Glutamatergic neuron (in vitro differentiated cells): ENCODE data around the gene PDE8B. TPM values are rescaled to one million over a fixed set of nuclear protein-coding genes. Genes with fewer than 3 reads are reported as not detected.

Experiments used
- DNase-seq: peaks from one replicate; pipeline ENCODE4 v3.0.0; 2022
- H3K27ac Mint-ChIP-seq: one replicate; pipeline ENCODE4 v1.8.0; 2020; ENCODE audit warnings: mild to moderate bottlenecking, mixed read lengths, inconsistent platforms; ENCODE audit not compliant: unreplicated experiment
- H3K27me3 Mint-ChIP-seq: one replicate; pipeline ENCODE4 v1.8.0; 2020; ENCODE audit warnings: mild to moderate bottlenecking, moderate library complexity, mixed read lengths, inconsistent platforms; ENCODE audit not compliant: unreplicated experiment
- H3K36me3 Mint-ChIP-seq: one replicate; pipeline ENCODE4 v1.8.0; 2020; ENCODE audit warnings: mild to moderate bottlenecking, mixed read lengths, inconsistent platforms; ENCODE audit not compliant: unreplicated experiment
- H3K4me1 Mint-ChIP-seq: one replicate; pipeline ENCODE4 v1.8.0; 2020; ENCODE audit warnings: mild to moderate bottlenecking, low read depth, mixed read lengths, inconsistent platforms; ENCODE audit not compliant: unreplicated experiment
- H3K4me3 Mint-ChIP-seq: one replicate; pipeline ENCODE4 v1.8.0; 2020; ENCODE audit warnings: mild to moderate bottlenecking, mixed read lengths, inconsistent platforms; ENCODE audit not compliant: unreplicated experiment
- H3K9me3 Mint-ChIP-seq: one replicate; pipeline ENCODE4 v1.8.0; 2020; ENCODE audit warnings: mild to moderate bottlenecking, moderate library complexity, mixed read lengths, inconsistent platforms; ENCODE audit not compliant: unreplicated experiment
- CTCF ChIP-seq: fragments of 200-600 bp; sonication (generic); IDR thresholded peaks from one replicate; pipeline ENCODE4 v1.5.0; 2021; ENCODE audit not compliant: partially characterized antibody, unreplicated experiment
- total RNA-seq: library from RNA; stranded (reverse); fragmentation: NEBNext Ultra II Directional; extraction: Animal tissue kit (Norgen Biotek cat#: 25700); gene quantifications from one replicate; pipeline ENCODE4 v1.2.1, GENCODE V29; 2021; ENCODE audit not compliant: unreplicated experiment

PDE8B gene
- total RNA-seq, 1 donor from 2014 or later = 1.1 TPM

- DNase-seq = no peak
- Mint-ChIP-seq H3K27ac (no peak overlapping the region), H3K4me1 (peaks cover 16% of the 10 kb centered on the region), H3K9me3 (peaks cover 3% of the 10 kb centered on the region), H3K27me3 (no peaks in the 10 kb centered on the region), H3K4me3 (no peak overlapping the region), H3K36me3 (no peaks in the 10 kb centered on the region)
- TF ChIP-seq CTCF = no peak
These were observed 209.4 kb downstream of the PDE8B start for GRCh38 chr5:77419644-77420582.

GRCh38 chr5:77420940-77421339 lies 210.5 kb downstream of the PDE8B start:
- H3K4me1 Mint-ChIP-seq = peaks cover 16% of the 10 kb centered on the region
- H3K27me3 Mint-ChIP-seq = no peaks in the 10 kb centered on the region
- no peak for TF ChIP-seq CTCF
- peaks cover 3% of the 10 kb centered on the region for H3K9me3 Mint-ChIP-seq
- H3K27ac Mint-ChIP-seq = no peak overlapping the region
- no peaks in the 10 kb centered on the region for H3K36me3 Mint-ChIP-seq
- no peak overlapping the region for H3K4me3 Mint-ChIP-seq
- DNase-seq = no peak

GRCh38 chr5:77423022-77423750 lies 212.7 kb downstream of the PDE8B start:
- DNase-seq = no peak
- peaks cover 3% of the 10 kb centered on the region for H3K9me3 Mint-ChIP-seq
- peaks cover 10% of the 10 kb centered on the region for H3K4me1 Mint-ChIP-seq
- H3K4me3 Mint-ChIP-seq = no peak overlapping the region
- H3K27ac Mint-ChIP-seq = no peak overlapping the region
- TF ChIP-seq CTCF = no peak
- H3K27me3 Mint-ChIP-seq = no peaks in the 10 kb centered on the region
- no peaks in the 10 kb centered on the region for H3K36me3 Mint-ChIP-seq

- TF ChIP-seq CTCF = no peak
- Mint-ChIP-seq H3K27ac (no peak overlapping the region), H3K9me3 (peaks cover 3% of the 10 kb centered on the region), H3K36me3 (no peaks in the 10 kb centered on the region), H3K4me1 (peaks cover 10% of the 10 kb centered on the region), H3K27me3 (no peaks in the 10 kb centered on the region), H3K4me3 (no peak overlapping the region)
- DNase-seq = no peak
These were observed 214.4 kb downstream of the PDE8B start for GRCh38 chr5:77424921-77425320.
